Measurements from ENCODE around the gene BRME1.

Gene BRME1

DNA sequence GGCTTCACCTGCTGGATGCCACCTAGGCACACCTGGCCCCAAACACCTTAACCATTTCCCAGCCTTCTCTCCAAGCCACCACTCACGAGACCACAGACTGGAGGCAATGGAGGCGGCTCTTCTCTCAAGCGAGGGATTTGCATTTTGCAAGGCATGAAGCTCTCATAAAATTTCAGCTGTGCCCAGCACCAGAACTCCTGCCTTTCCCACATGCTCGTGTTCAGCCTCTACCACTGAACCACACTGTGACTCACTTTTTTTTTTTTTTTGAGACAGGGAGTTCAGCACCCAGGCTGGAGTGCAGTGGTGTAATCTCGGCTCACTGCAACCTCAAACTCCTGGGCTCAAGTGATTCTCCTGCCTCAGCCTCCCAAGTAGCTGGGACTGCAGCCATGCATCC, 18.4 kb downstream of the BRME1 start:
- DNase-seq (ENCODE audit: low spot score), result no peak

DNA sequence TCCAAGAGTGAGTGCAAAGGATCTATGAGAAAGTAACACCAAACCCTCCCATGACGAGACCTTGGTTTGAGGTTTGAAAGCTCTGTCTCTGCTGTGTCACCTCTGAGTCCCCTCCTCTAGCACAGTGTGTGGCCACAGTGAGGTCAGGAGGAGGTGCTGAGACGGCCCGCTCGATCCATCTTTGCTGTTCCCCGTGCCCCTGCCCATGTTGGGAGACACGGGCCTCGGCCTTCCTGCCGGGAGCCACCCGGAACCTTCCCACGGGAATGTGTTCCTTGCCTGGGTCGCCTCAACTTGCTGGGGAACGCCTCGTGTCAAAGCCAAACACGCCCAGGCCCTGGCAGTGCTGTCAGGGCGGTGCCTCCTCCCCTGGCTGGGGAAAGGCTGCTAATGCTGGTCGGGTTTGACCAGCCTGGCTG, 18.9 kb downstream of the BRME1 start:
- no peak for DNase-seq (ENCODE audit: low spot score)

DNA sequence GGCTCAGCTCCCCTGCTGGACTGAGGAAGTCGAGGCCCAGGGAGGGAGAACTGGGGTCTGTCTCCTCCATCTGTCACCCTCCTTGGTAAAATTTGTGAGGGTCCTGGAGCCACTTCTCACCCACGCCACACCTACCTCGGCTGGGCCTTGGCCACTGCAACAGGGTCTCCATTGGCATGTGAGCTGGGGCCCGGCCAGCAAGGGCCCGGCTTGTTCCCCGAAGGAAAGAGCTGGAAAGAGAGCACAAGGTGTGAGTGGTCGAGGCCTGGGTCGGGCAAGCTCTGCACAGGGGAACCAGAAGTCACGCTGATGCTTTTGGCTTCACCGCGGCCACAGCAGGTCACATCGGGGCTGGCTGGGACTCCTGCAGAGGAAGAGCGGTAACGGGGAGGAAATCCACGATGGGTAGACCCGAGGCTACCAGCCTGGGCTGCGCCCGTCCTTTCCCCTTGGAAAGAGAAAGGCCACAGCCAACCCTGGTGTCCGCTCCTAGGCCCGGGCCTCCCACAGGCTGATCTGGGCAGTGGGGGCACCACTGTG, 20.0 kb downstream of the BRME1 start:
- no peak for DNase-seq (ENCODE audit: low spot score)

GRCh38 chr19:13884726-13885591, 21.0 kb downstream of the BRME1 start:
- no peak for DNase-seq (ENCODE audit: low spot score)

DNA sequence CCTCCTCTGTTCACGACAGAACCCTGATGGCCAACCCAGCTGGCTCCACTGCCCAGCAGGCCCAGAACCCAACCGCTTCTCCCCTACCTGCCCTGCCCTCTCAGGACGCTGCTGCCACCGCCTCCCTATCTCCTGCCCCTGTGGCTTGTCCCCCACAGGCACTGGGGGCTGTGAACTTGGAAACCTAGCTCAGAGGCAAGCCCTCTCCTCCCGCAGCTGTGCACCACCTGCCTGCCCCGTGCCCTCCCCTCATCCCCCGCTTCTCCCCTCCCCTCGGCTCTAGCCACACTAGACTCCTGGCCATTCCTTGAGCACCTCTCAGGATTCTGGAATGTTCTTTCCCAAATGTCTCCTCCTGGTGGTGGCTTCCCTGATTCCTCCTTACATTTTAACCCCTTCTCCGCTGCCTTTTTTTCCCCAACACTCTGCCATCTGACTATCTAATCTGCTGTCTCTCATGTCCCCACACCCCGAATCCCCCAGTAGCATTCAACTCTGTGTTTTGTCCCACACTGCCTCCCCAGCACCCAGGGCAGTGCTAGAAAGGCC, 22.3 kb downstream of the BRME1 start:
- no peak for DNase-seq (ENCODE audit: low spot score)

DNA sequence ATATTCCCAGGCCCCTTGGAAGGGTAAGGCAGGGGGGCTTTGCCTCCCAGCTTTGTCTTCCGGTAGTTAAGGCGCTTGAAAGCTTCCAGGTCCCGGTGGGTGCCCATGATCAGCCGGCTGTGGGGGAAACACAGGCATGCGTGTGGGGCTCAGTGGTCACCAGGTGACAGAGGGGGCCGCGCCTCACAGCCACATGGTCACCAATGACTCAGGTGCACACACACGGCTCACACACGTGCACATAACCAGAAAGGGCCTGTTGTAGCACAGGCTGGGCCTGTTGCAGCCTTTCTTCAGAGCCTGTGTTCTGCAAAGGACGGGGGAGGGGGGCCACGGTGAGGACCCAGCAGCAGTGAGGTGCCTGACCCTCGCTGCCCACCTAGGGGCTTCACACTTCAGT, 23.1 kb downstream of the BRME1 start:
- DNase-seq (ENCODE audit: low spot score), result no peak

GRCh38 chr19:13882419-13882795, 23.5 kb downstream of the BRME1 start:
- DNase-seq (ENCODE audit: low spot score), result no peak

DNA sequence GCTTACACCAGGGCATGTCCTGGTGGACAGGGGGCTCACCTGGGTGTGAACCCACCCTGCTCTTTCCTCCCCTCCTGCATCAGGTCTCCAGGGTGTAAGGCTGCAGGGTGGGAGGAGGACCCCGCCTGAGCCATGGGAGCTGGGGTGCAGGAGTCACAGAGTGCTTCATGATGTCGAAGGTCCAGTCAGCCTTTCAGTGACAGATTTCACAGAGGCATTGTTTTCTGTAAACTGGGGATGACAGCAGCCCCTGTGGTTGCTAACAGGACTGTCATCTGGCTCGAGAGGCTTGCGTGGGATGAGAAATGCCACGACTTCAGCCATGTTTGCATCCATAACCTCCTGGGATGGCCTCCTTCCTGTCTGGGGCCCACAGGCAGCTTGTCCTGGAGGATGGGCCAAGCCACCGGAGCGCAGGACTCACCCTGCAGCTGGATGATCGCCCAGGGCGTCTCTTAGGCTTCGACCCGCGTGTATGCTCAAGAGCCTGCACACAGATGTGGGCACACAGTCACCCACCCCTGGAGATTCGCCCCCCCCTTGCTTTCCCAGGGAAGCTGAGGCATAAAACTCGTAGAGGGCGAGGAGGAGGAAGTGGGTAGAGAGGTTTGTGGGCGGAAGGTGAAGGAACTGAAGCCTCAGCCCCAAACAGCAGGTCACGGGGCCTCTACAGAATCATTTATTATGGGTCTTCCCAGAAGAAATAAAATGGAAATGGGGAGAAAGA, 24.1 kb downstream of the BRME1 start:
- no peak for DNase-seq (ENCODE audit: low spot score)

DNA sequence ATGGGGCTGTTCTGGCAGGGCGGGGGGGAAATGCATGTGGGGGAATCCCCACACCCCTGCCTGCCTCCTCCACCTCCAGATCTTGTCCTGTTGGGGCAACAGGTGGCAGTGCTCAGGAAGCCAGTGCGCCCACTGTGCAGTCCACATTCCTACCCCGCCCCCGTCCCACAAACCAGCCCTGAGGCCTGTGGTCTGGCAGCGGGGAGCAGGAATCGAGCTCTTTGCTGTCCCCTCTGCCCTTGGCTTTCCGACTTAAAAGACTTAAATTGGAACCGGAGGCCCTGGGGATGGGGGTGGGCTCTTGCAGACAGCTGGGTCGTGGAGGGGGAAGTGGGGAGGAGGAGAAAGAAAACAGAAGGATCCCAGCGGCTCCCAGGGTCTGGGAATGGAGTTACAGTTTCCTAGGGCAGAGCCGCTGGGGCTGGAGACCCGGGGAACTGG, 24.6 kb downstream of the BRME1 start:
- peak; percentile 71 for DNase-seq (ENCODE audit: low spot score)

- peak; percentile 96 for DNase-seq (ENCODE audit: low spot score)
These were observed 25.6 kb downstream of the BRME1 start for GRCh38 chr19:13880059-13881043.

DNA sequence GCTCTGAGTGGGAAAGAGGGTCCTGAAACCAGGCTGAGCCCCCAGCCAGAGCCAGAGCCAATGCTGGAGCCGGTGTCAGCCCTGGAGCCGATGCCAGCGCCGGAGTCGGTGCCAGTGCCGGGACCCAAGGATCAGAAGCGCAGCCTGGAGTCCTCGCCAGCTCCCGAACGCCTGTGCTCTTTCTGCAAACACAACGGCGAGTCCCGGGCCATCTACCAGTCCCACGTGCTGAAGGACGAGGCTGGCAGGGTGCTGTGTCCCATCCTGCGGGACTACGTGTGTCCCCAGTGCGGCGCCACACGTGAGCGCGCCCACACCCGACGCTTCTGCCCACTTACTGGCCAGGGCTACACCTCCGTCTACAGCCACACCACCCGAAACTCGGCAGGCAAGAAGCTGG, 28.6 kb downstream of the BRME1 start:
- no peak for DNase-seq (ENCODE audit: low spot score)

GRCh38 chr19:13876834-13877233, 29.1 kb downstream of the BRME1 start, which contains the start of gene NANOS3:
NANOS3 (plus strand) TSS chr19:13877134; CDS start chr19:13877249, 115 bp downstream.
- DNase-seq (ENCODE audit: low spot score), result no peak

DNA sequence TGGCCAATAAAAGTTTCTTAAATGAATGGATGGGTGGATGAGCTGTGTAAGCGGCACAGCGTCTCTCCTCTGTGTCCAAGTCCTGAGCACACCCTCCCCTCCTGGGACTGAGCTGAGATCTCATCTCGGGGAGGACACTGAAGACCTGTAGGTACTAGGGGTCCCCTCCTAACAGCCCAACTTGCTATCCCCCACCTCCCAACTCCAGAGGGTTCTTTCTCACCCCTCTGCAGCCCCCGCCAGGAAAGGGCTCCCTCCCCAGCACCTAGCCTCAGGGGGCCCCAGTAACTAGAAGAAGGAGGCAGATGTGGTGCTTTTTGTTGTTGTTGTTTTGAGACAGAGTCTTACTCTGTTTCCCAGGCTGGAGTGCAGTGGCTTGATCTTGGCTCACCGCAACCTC, 30.1 kb downstream of the BRME1 start:
- no peak for DNase-seq (ENCODE audit: low spot score)

GRCh38 chr19:13873834-13874515, 31.9 kb downstream of the BRME1 start:
- no peak for DNase-seq (ENCODE audit: low spot score)

DNA sequence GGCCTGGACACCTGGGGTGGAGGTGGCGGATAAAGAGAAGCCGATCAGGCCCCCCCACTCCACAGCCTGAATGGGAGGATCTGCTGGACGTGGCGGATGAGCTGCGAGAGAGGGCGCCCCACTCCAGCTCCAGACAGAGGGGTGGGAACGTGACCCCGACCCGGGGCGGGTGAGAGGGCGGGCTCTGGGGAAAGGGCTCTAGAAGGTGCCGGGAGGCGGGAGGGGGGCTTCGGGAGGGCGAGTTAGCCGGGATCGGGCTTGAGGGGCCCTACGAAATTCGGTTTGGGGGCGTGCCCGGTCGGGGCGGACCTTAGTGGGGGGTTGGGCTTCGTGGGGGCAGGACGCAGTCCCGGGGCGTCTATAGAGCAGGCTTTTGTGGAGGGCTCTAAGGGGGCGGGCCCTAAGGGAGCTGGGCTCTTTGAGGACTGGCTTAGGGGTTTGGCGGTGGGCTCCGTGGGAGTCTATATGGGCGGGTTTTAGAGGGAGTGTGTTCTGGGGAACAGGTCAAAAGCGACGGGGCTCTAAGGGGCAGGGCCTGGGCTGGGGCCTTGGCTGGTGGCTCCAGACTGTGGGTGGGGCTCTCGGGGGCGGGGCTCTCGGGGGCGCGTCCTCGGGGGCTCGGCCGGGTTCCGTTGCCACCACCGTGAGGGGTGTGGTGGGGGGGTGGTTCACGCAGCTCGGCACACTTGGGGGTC, 33.1 kb downstream of the BRME1 start:
- peak; percentile 87 for DNase-seq (ENCODE audit: low spot score)

GRCh38 chr19:13872339-13872694, 33.6 kb downstream of the BRME1 start:
- no peak for DNase-seq (ENCODE audit: low spot score)

DNA sequence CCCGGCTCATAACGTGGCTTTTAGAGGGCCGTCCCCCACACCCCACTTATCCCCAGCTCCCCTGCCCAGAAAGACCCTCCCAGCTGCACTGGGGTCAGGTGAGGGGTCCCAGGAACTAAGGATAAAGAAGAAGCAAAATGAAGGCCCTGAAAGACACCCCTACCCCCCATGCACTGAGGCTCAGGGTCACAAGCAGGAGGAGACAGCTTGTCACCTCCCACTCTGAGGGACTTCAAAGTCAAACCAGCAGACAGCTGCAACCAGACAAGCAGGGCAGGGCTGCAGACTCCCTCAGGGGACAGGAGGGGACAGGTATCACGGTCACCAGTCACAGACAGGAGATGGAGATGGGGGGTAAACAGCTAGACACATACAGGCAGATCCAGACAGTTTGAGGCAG, 35.0 kb downstream of the BRME1 start:
- no peak for DNase-seq (ENCODE audit: low spot score)

DNA sequence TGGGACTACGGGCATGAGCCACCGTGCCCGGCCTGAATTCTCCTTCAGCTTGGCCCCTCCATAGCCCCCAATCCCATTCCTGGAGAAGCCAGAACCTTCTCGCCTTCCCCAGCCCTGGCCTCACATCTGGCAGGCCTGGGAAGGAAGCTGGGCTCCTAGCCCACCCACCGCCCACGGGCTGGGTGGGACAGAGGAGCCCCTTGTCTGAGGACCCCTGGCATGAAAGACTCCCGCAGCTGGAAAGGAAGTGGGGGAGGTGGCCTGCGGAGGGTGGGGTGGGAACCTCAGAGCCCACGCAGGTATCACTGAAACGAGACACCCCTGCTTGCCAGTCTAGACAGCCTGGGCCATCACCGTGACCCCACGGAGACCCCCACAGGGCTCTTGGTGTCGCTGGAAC, 36.6 kb downstream of the BRME1 start:
- DNase-seq (ENCODE audit: low spot score), result no peak

GRCh38 chr19:13868663-13869062, 37.3 kb downstream of the BRME1 start:
- no peak for DNase-seq (ENCODE audit: low spot score)

DNA sequence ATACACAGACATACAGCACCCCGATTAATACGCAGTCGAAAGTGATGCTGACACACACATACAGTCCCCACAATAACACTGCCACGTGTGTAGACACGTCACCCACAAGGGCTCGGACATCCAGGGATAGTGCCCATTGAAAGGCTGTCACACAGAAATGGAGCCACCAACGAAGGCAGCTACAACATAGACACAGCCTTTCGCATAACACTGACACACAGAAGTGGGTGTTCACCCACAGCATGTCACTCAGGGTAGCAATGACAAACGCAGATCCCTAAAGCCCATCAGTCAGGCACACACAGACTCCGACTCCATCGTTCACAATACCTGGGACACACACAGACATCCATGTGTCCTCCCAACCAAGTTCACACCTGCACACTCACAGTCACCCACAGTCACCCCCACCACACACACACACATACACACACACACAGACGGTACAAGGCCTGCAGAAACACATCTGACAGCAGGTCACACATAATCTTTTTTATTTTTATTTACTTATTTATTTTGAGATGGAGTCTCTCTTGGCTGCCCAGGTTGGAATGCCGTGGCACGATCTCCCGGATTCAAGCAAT, 39.4 kb downstream of the BRME1 start:
- DNase-seq (ENCODE audit: low spot score), result no peak
